Loucy (cell line): Measurements from ENCODE around the gene ARPC4.

Experiments
- H2AFZ ChIP-seq: fragments of 200-600 bp; sonication (generic); 2 replicates; pipeline ENCODE4 v1.6.0; 2016; ENCODE audit warnings: antibody characterized with exemption, mild to moderate bottlenecking, low read length, moderate library complexity
- H3F3A ChIP-seq: fragments of 200-600 bp; 2 replicates; pipeline ENCODE4 v1.6.0; 2016; ENCODE audit warnings: antibody characterized with exemption, low read depth, mild to moderate bottlenecking
- H3K27me3 ChIP-seq: fragments of 200-600 bp; sonication (generic); 2 replicates; pipeline ENCODE4 v1.6.1; 2014; ENCODE audit warnings: low read length, mild to moderate bottlenecking; ENCODE audit not compliant: insufficient read depth, poor library complexity, severe bottlenecking
- H3K36me3 ChIP-seq: fragments of 200-600 bp; sonication (generic); 2 replicates; pipeline ENCODE4 v1.6.1; 2016; ENCODE audit warnings: low read length; ENCODE audit not compliant: insufficient read depth
- H3K4me1 ChIP-seq: fragments of 200-600 bp; sonication (generic); 2 replicates; pipeline ENCODE4 v1.5.1; 2014; ENCODE audit warnings: low read length, mild to moderate bottlenecking; ENCODE audit not compliant: insufficient read depth, poor library complexity, severe bottlenecking
- H3K4me2 ChIP-seq: fragments of 200-600 bp; sonication (generic); 2 replicates; pipeline ENCODE4 v1.6.0; 2014; ENCODE audit warnings: antibody characterized with exemption, low read length, low read depth, mild to moderate bottlenecking; ENCODE audit not compliant: poor library complexity, severe bottlenecking
- H3K4me3 ChIP-seq: fragments of 200-600 bp; sonication (generic); 2 replicates; pipeline ENCODE4 v1.5.1; 2014; ENCODE audit warnings: low read length, mild to moderate bottlenecking, mixed read lengths; ENCODE audit not compliant: poor library complexity, severe bottlenecking
- H3K79me2 ChIP-seq: fragments of 200-600 bp; sonication (generic); 2 replicates; pipeline ENCODE4 v1.6.1; 2014; ENCODE audit warnings: low read length; ENCODE audit not compliant: insufficient read depth
- H3K9ac ChIP-seq: fragments of 200-600 bp; sonication (generic); 2 replicates; pipeline ENCODE4 v1.6.0; 2014; ENCODE audit warnings: mild to moderate bottlenecking, low read depth, low read length, moderate library complexity; ENCODE audit not compliant: poor library complexity, severe bottlenecking
- H3K9me2 ChIP-seq: fragments of 200-600 bp; sonication (generic); replicated peaks from 2 replicates; pipeline ENCODE4 v1.6.1; 2016; ENCODE audit warnings: low read depth, low read length, mixed read lengths
- H3K9me3 ChIP-seq: fragments of 200-600 bp; sonication (generic); 2 replicates; pipeline ENCODE4 v1.6.1; 2014; ENCODE audit warnings: mild to moderate bottlenecking, antibody characterized with exemption, low read length, low read depth; ENCODE audit not compliant: insufficient read depth
- H4K20me1 ChIP-seq: fragments of 200-600 bp; sonication (generic); 2 replicates; pipeline ENCODE4 v1.6.0; 2014; ENCODE audit warnings: antibody characterized with exemption, low read length, mild to moderate bottlenecking; ENCODE audit not compliant: insufficient read depth, poor library complexity, severe bottlenecking
- CTCF ChIP-seq: fragments of 200-600 bp; sonication (generic); conservative IDR thresholded peaks from 2 replicates; pipeline ENCODE4 v1.5.1; 2014; ENCODE audit warnings: mild to moderate bottlenecking, antibody characterized with exemption, low read length
- EZH2phosphoT487 ChIP-seq: fragments of 200-600 bp; IDR thresholded peaks from 2 replicates; pipeline ENCODE4 v1.6.1; 2018; ENCODE audit warnings: antibody characterized with exemption, mild to moderate bottlenecking, moderate library complexity, borderline replicate concordance

The ARPC4 gene

DNA sequence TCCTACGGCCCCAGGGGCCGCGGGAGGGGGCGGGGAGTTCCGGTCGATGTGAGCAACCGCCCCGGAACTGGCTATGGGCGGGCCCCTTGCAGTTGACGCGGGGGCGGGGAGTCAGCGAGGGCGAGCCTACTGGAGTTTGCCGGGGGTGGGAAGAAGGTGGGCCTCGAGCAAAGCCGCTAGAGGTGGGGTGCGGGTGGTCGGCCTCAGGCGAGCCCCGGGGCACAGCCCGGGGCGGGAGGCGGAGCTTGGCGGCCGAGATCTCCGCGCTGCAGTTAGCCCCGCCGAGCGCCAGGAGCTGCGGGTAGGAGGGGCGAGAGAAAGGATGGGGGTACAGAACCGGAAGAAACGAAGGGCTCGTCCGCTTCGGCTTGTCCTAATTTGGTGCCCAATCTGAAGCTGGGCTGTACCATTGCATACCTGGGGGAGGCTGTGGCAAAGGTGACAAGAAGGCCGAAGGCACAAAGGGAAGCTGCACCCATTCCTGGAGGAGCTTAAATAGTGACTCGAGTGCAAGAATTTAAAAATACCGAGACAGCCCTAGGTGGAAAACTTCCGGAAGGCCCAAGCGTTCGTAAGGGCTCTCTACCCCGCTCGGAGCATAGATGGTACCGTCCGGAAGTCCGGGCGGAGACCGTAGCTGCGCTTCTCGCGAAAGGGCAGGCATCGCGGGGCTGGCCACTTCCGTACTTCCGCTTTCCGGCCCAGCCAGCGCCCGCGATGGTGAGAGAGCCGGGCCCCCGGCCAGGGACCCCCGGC, at the start of gene ARPC4, which contains the start of gene TADA3:
Gene ARPC4 (plus strand): TSS at position 678 of the 756 bp plus-strand sequence. CDS start 40 bp downstream, at position 718.
Gene TADA3 (minus strand): TSS at position 69 of the 756 bp plus-strand sequence. CDS start 1,007 bp downstream, outside the sequence.
- no peaks in the 10 kb centered on the region for H3F3A ChIP-seq
- TF ChIP-seq EZH2phosphoT487 (no peak), CTCF (no peak)
- peak within 1 kb of the TSS; percentile 82 for H2AFZ ChIP-seq
- H3K79me2 ChIP-seq, result peaks cover 76% of the 10 kb centered on the region
- peaks cover 24% of the 10 kb centered on the region for H4K20me1 ChIP-seq
- H3K27me3 ChIP-seq, result no peaks in the 10 kb centered on the region
- H3K9ac ChIP-seq, result peak within 1 kb of the TSS; percentile 99
- H3K4me3 ChIP-seq, result peak within 1 kb of the TSS; percentile 97
- H3K4me1 ChIP-seq, result peaks cover 39% of the 10 kb centered on the region
- H3K9me3 ChIP-seq, result no peaks in the 10 kb centered on the region
- peaks cover 6% of the 10 kb centered on the region; the same call in 1 of the 2 replicates for H3K36me3 ChIP-seq
- H3K4me2 ChIP-seq, result peak within 1 kb of the TSS; percentile 96
- no peaks in the 10 kb centered on the region for H3K9me2 ChIP-seq

- no peaks in the 10 kb centered on the region for H3F3A ChIP-seq
- H2AFZ ChIP-seq, result no peak overlapping the region
- no peaks in the 10 kb centered on the region for H3K27me3 ChIP-seq
- H3K9me3 ChIP-seq, result no peaks in the 10 kb centered on the region
- no peaks in the 10 kb centered on the region for H3K4me1 ChIP-seq
- H3K36me3 ChIP-seq, result peaks cover 99% of the 10 kb centered on the region; the same call in 1 of the 2 replicates
- no peak overlapping the region for H3K9ac ChIP-seq
- TF ChIP-seq CTCF, result no peak
- TF ChIP-seq EZH2phosphoT487, result no peak
- no peaks in the 10 kb centered on the region for H3K9me2 ChIP-seq
- H3K79me2 ChIP-seq, result peaks cover 22% of the 10 kb centered on the region
- H3K4me2 ChIP-seq, result no peak overlapping the region
- peaks cover 13% of the 10 kb centered on the region for H4K20me1 ChIP-seq
- no peak overlapping the region for H3K4me3 ChIP-seq
Observed at GRCh38 chr3:9743548-9743947, 49.3 kb upstream of the ARPC4 start.

GRCh38 chr3:9744162-9744561, 48.7 kb upstream of the ARPC4 start:
- Histone ChIP-seq H3K9me2 (no peaks in the 10 kb centered on the region), H3K9ac (no peak overlapping the region), H3K79me2 (peaks cover 16% of the 10 kb centered on the region; the same call in 1 of the 2 replicates), H2AFZ (no peak overlapping the region), H4K20me1 (peaks cover 11% of the 10 kb centered on the region), H3K4me1 (peaks cover 3% of the 10 kb centered on the region), H3K9me3 (no peaks in the 10 kb centered on the region), H3K4me2 (no peak overlapping the region), H3F3A (no peaks in the 10 kb centered on the region), H3K36me3 (peaks cover 95% of the 10 kb centered on the region; the same call in 1 of the 2 replicates), H3K27me3 (no peaks in the 10 kb centered on the region), H3K4me3 (no peak overlapping the region)
- TF ChIP-seq CTCF, result no peak
- TF ChIP-seq EZH2phosphoT487, result no peak
